Measurements from ENCODE around the gene SHC1.

The SHC1 gene

DNA sequence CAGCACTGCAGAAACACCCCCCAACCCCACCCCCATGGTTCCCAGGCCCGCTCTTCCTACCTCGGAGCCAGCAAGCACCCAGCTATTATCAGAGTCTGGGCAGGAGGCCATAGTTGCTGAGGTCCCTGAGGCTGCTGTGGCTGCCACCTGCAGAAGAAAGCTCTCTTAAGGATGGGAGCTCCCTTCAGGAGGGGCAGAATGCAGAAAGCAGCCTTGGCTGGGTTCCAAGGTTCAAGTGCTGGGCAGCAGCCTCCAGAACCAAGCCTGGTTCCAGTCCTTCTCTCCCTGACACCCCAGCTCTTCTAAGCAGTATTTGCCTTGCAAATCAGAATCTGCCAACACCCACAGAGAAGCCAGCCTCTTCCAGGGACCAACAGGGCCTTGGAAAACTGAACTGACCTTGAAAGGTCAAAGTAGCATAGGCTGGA lies 16.9 kb downstream of the SHC1 start:
- no peak for TF ChIP-seq EZH2phosphoT487 (IDR thresholded peaks at IDR 0.05; ENCODE audit: borderline replicate concordance, low read length)
- TF ChIP-seq, protein P1, sequence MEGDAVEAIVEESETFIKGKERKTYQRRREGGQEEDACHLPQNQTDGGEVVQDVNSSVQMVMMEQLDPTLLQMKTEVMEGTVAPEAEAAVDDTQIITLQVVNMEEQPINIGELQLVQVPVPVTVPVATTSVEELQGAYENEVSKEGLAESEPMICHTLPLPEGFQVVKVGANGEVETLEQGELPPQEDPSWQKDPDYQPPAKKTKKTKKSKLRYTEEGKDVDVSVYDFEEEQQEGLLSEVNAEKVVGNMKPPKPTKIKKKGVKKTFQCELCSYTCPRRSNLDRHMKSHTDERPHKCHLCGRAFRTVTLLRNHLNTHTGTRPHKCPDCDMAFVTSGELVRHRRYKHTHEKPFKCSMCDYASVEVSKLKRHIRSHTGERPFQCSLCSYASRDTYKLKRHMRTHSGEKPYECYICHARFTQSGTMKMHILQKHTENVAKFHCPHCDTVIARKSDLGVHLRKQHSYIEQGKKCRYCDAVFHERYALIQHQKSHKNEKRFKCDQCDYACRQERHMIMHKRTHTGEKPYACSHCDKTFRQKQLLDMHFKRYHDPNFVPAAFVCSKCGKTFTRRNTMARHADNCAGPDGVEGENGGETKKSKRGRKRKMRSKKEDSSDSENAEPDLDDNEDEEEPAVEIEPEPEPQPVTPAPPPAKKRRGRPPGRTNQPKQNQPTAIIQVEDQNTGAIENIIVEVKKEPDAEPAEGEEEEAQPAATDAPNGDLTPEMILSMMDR (IDR thresholded peaks at IDR 0.05; ENCODE audit: low read depth, low read length, poor library complexity, severe bottlenecking), result no peak
- Histone ChIP-seq H3K27me3 (ENCODE audit: control insufficient read depth, low read length) (no peaks in the 10 kb centered on the region), H4K20me1 (ENCODE audit: control insufficient read depth, insufficient read depth, low read depth, low read length) (no peaks in the 10 kb centered on the region), H3K9me3 (ENCODE audit: control insufficient read depth, insufficient read depth, low read length) (no peaks in the 10 kb centered on the region), H3F3A (ENCODE audit: control insufficient read depth, insufficient read depth) (peaks cover 8% of the 10 kb centered on the region), H3K36me3 (ENCODE audit: control insufficient read depth, low read length) (peaks cover 22% of the 10 kb centered on the region), H3K4me2 (ENCODE audit: low read length) (peak overlapping the region; percentile 81), H3K4me3 (ENCODE audit: low read length) (peak overlapping the region; percentile 90), H3K9me2 (replicated peaks; ENCODE audit: control insufficient read depth, low read length) (no peaks in the 10 kb centered on the region), H3K27ac (ENCODE audit: low read depth, low read length) (peak overlapping the region; percentile 93), H3K4me1 (ENCODE audit: control insufficient read depth, low read length) (peaks cover 61% of the 10 kb centered on the region), H3K79me2 (ENCODE audit: control insufficient read depth, low read length) (peaks cover 30% of the 10 kb centered on the region)

DNA sequence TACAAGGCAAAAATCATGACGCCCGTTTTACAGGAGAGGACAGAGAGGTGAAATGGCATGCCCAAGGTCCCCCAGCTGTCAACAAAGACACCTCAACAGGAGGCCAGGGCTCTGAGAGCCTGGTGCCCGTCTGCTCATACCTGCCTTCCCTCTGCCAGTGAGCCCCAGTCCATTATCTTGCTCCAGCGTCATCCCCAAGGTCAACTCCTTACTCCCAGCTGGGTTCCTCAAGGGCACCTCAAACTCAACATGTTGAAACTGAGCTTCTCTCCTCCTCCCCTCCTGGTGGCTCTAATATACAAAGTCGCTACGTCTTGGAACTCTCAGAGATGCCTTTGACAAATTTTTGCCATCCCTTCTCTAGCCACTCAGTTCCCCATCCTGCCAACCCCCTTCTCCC lies 17.9 kb downstream of the SHC1 start:
- TF ChIP-seq EZH2phosphoT487 (IDR thresholded peaks at IDR 0.05; ENCODE audit: borderline replicate concordance, low read length), result no peak
- TF ChIP-seq, protein P1 (IDR thresholded peaks at IDR 0.05; ENCODE audit: low read depth, low read length, poor library complexity, severe bottlenecking), result no peak
- peak overlapping the region; percentile 81 for H3K4me2 ChIP-seq (ENCODE audit: low read length)
- peaks cover 8% of the 10 kb centered on the region for H3F3A ChIP-seq (ENCODE audit: control insufficient read depth, insufficient read depth)
- H3K9me3 ChIP-seq (ENCODE audit: control insufficient read depth, insufficient read depth, low read length), result no peaks in the 10 kb centered on the region
- H4K20me1 ChIP-seq (ENCODE audit: control insufficient read depth, insufficient read depth, low read depth, low read length), result no peaks in the 10 kb centered on the region
- H3K4me1 ChIP-seq (ENCODE audit: control insufficient read depth, low read length), result peaks cover 61% of the 10 kb centered on the region
- H3K27me3 ChIP-seq (ENCODE audit: control insufficient read depth, low read length), result no peaks in the 10 kb centered on the region
- H3K4me3 ChIP-seq (ENCODE audit: low read length), result no peak overlapping the region; the same call in 1 of the 2 replicates
- H3K79me2 ChIP-seq (ENCODE audit: control insufficient read depth, low read length), result peaks cover 26% of the 10 kb centered on the region
- no peaks in the 10 kb centered on the region for H3K9me2 ChIP-seq (replicated peaks; ENCODE audit: control insufficient read depth, low read length)
- H3K27ac ChIP-seq (ENCODE audit: low read depth, low read length), result no peak overlapping the region
- H3K36me3 ChIP-seq (ENCODE audit: control insufficient read depth, low read length), result peaks cover 15% of the 10 kb centered on the region; the same call in 1 of the 2 replicates

DNA sequence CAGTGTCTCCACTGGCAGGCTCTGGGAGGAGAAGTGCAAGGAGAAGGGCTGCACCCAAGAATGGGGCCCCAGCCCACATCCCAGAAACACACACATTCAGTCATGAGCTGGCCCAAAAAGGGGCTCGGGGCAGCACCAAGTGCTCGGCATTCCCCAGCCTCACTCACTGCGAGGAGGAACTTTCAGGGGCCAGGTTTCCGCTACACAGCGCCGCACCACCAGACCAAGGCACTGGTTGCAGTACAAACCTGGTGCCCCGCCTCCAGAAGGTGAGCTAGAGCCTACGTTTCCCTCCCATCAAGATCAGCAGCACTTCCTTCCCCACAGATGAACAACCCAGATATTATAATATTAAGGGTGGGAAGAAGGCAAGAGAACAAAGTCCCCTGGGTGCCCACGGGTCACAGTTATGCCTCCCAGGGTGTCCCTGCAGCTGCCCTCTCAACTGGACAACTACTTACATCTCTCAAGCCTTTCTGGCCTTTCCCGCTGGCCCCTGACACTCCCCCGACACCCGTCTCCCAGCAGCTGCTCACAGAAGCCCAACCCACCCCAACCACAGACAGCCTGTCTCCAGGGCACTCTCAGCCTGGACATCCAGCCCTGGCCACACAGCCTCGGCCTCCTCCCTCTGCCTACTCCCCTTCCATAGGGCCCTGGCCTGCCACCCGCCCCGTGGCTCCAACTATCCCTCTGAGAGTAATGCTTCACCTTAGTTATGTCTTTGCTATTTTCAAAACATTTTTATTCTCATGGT lies 18.5 kb downstream of the SHC1 start:
- H3K4me2 ChIP-seq (ENCODE audit: low read length), result peak overlapping the region; percentile 81; the same call in 1 of the 2 replicates
- H3K9me2 ChIP-seq (replicated peaks; ENCODE audit: control insufficient read depth, low read length), result no peaks in the 10 kb centered on the region
- peaks cover 8% of the 10 kb centered on the region for H3F3A ChIP-seq (ENCODE audit: control insufficient read depth, insufficient read depth)

More for the DNA sequence above, 18.5 kb downstream of the SHC1 start:
- Histone ChIP-seq H3K27me3 (ENCODE audit: control insufficient read depth, low read length) (no peaks in the 10 kb centered on the region), H3K4me1 (ENCODE audit: control insufficient read depth, low read length) (peaks cover 59% of the 10 kb centered on the region), H3K36me3 (ENCODE audit: control insufficient read depth, low read length) (peaks cover 19% of the 10 kb centered on the region; the same call in 1 of the 2 replicates), H3K27ac (ENCODE audit: low read depth, low read length) (no peak overlapping the region), H3K79me2 (ENCODE audit: control insufficient read depth, low read length) (peaks cover 26% of the 10 kb centered on the region), H3K9me3 (ENCODE audit: control insufficient read depth, insufficient read depth, low read length) (no peaks in the 10 kb centered on the region), H3K4me3 (ENCODE audit: low read length) (no peak overlapping the region; the same call in 1 of the 2 replicates), H4K20me1 (ENCODE audit: control insufficient read depth, insufficient read depth, low read depth, low read length) (no peaks in the 10 kb centered on the region)
- no peak for TF ChIP-seq EZH2phosphoT487 (IDR thresholded peaks at IDR 0.05; ENCODE audit: borderline replicate concordance, low read length)
- TF ChIP-seq, protein P1 (IDR thresholded peaks at IDR 0.05; ENCODE audit: low read depth, low read length, poor library complexity, severe bottlenecking), result no peak

Measured in DOHH2 (cell line).